Trophoblast cell (in vitro differentiated cells and primary cell): ENCODE data around the gene GALNT9.

Source experiments
- DNase-seq, 2 donors: peaks; one replicate each; pipeline ENCODE4 v3.0.0-alpha.2; 2016
- H2AFZ ChIP-seq: 2 replicates; pipeline ENCODE4 v1.6.1; 2013; ENCODE audit warnings: low read length, moderate library complexity, mild to moderate bottlenecking; ENCODE audit not compliant: insufficient read depth, poor library complexity
- H2AK5ac ChIP-seq: 2 replicates; pipeline ENCODE4 v1.6.1; 2013; ENCODE audit warnings: mild to moderate bottlenecking, low read length
- H2BK120ac ChIP-seq: 2 replicates; pipeline ENCODE4 v1.6.1; 2013; ENCODE audit warnings: low read length, mild to moderate bottlenecking, moderate library complexity; ENCODE audit not compliant: insufficient read depth, poor library complexity
- H2BK12ac ChIP-seq: 2 replicates; pipeline ENCODE4 v1.6.1; 2013; ENCODE audit warnings: mild to moderate bottlenecking, low read length, moderate library complexity
- H2BK5ac ChIP-seq: 2 replicates; pipeline ENCODE4 v1.6.1; 2013; ENCODE audit warnings: low read length, low read depth, moderate library complexity, mild to moderate bottlenecking; ENCODE audit not compliant: poor library complexity
- H3K14ac ChIP-seq: 2 replicates; pipeline ENCODE4 v1.6.1; 2013; ENCODE audit warnings: mild to moderate bottlenecking, low read length
- H3K18ac ChIP-seq: 2 replicates; pipeline ENCODE4 v1.6.1; 2013; ENCODE audit warnings: mild to moderate bottlenecking, low read length
- H3K23ac ChIP-seq: 2 replicates; pipeline ENCODE4 v1.6.1; 2013; ENCODE audit warnings: low read length
- H3K27ac ChIP-seq: 2 replicates; pipeline ENCODE4 v1.5.1; 2013; ENCODE audit warnings: low read depth, mild to moderate bottlenecking, inconsistent platforms, low read length, moderate library complexity
- H3K27me3 ChIP-seq: 2 replicates; pipeline ENCODE4 v1.6.1; 2013; ENCODE audit warnings: inconsistent platforms, mild to moderate bottlenecking, low read length, moderate library complexity; ENCODE audit not compliant: insufficient read depth
- H3K36me3 ChIP-seq, 2 experiments: 1 replicate in 1 of 2; 2 replicates in 1 of 2; pipeline ENCODE4 v1.6.1; 2013; ENCODE audit warnings: low read length in 2 of 2, mild to moderate bottlenecking in 2 of 2, moderate library complexity in 1 of 2; ENCODE audit not compliant: insufficient read depth in 2 of 2, control insufficient read depth in 1 of 2
- H3K4ac ChIP-seq: 2 replicates; pipeline ENCODE4 v1.6.1; 2013; ENCODE audit warnings: low read depth, mild to moderate bottlenecking, low read length, moderate library complexity
- H3K4me1 ChIP-seq, 2 experiments: 1 replicate in 1 of 2; 2 replicates in 1 of 2; pipeline ENCODE4 v1.6.1; 2013; ENCODE audit warnings: low read length in 2 of 2, mild to moderate bottlenecking in 2 of 2, moderate library complexity in 1 of 2; ENCODE audit not compliant: insufficient read depth in 2 of 2, control insufficient read depth in 1 of 2
- H3K4me2 ChIP-seq: 2 replicates; pipeline ENCODE4 v1.6.1; 2013; ENCODE audit warnings: inconsistent platforms, mild to moderate bottlenecking, low read length, moderate library complexity
- H3K4me3 ChIP-seq: 2 replicates; pipeline ENCODE4 v1.5.1; 2013; ENCODE audit warnings: mild to moderate bottlenecking, low read depth, low read length, inconsistent platforms
- H3K79me1 ChIP-seq: one replicate; pipeline ENCODE4 v1.6.1; 2013; ENCODE audit warnings: low read length
- H3K79me2 ChIP-seq: 2 replicates; pipeline ENCODE4 v1.6.1; 2013; ENCODE audit warnings: low read length, mild to moderate bottlenecking; ENCODE audit not compliant: control insufficient read depth, insufficient read depth, poor library complexity
- H3K9ac ChIP-seq: 2 replicates; pipeline ENCODE4 v1.6.1; 2013; ENCODE audit warnings: mild to moderate bottlenecking, low read length
- H3K9me3 ChIP-seq: 2 replicates; pipeline ENCODE4 v1.6.1; 2013; ENCODE audit warnings: low read depth, mild to moderate bottlenecking, control low read depth, inconsistent platforms, low read length; ENCODE audit not compliant: insufficient read depth
- H4K12ac ChIP-seq: 2 replicates; pipeline ENCODE4 v1.6.1; 2013; ENCODE audit warnings: low read depth, mild to moderate bottlenecking, low read length, moderate library complexity
- H4K8ac ChIP-seq: 2 replicates; pipeline ENCODE4 v1.6.1; 2013; ENCODE audit warnings: low read depth, mild to moderate bottlenecking, low read length, moderate library complexity
- H4K91ac ChIP-seq: one replicate; pipeline ENCODE4 v1.6.1; 2013; ENCODE audit warnings: low read depth, mild to moderate bottlenecking, low read length, moderate library complexity
- WGBS: extraction: QIAGEN DNeasy Blood & Tissue Kit; methylation state at CpG from one replicate; pipeline ENCODE4 v1.1.7; 2013; ENCODE audit warnings: missing lambda C conversion rate; ENCODE audit not compliant: insufficient read length, insufficient coverage; ENCODE audit errors: extremely low coverage; 5-methylcytosine and 5-hydroxymethylcytosine counted together

Gene GALNT9

GRCh38 chr12:132323171-132324010 lies 6.0 kb downstream of the GALNT9 start:
- no peak overlapping the region for H2AFZ ChIP-seq
- peaks cover 4% of the 10 kb centered on the region for H3K9me3 ChIP-seq
- H3K23ac ChIP-seq, result no peak overlapping the region
- peaks cover 11% of the 10 kb centered on the region for H3K27me3 ChIP-seq
- H4K12ac ChIP-seq, result no peak overlapping the region
- no peak overlapping the region for H3K9ac ChIP-seq
- H3K79me1 ChIP-seq, result no peaks in the 10 kb centered on the region
- H4K8ac ChIP-seq, result no peak overlapping the region
- no CpG with 5 or more reads among the region's 44 CpGs for WGBS
- no peak overlapping the region for H3K27ac ChIP-seq
- H2AK5ac ChIP-seq, result no peak overlapping the region
- H2BK120ac ChIP-seq, result no peak overlapping the region
- H3K4me1 ChIP-seq, result no peaks in the 10 kb centered on the region
- H3K36me3 ChIP-seq, result no peaks in the 10 kb centered on the region
- no peak overlapping the region for H3K4me2 ChIP-seq
- H3K4ac ChIP-seq, result no peak overlapping the region
- no peak overlapping the region for H2BK12ac ChIP-seq
- DNase-seq, result no peak
- no peaks in the 10 kb centered on the region for H3K79me2 ChIP-seq
- no peak overlapping the region for H3K18ac ChIP-seq
- no peak overlapping the region for H3K4me3 ChIP-seq
- H3K14ac ChIP-seq, result no peak overlapping the region
- no peak overlapping the region for H4K91ac ChIP-seq
- H2BK5ac ChIP-seq, result no peak overlapping the region

DNA sequence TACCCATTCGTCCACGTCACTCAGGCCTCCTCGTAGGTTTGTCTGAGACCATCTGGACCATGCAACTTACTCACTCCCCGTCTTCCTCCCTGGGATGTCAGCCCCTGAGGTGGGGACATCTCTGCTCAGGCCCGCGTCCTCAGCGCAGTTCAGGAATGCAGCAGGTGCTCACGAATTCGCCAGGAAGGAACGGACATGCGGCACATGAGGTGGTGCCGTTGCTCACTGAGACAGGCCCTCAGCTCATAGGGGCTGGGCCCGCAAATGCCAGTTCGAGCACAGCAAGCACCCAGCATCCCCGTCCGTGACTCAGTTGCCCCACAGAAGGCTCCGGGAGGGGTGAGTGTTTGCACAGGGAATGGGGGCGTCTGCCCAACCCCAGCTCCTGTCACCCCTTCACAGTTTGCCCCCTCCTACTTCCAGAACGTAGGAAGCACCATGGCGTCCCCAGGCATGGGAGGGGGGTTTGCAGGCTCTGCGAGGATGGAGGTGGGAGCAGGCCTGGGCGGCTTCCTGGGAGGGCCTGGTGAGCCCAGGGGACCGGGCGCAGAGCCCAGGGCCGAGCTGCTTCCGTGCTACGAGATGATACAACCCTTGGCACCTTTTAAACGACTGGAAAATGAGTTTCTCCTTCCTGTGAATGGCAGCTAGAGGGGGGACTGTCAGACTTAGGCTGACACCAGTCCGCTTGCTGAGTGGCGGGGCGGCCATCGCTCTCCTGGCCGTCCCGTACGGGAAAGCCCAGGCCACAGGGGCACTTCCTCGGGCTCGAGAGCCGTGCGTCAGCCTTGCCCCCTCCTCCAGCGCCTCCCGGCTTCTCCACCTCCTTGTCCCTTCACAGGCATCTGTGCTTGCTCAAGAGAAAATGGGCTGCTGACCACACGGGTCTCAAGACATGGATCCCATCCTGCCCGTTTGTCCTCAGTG lies 6.9 kb downstream of the GALNT9 start:
- Histone ChIP-seq H3K4me1 (no peaks in the 10 kb centered on the region), H3K9ac (no peak overlapping the region), H4K8ac (no peak overlapping the region), H3K18ac (no peak overlapping the region), H3K4me2 (no peak overlapping the region), H3K36me3 (no peaks in the 10 kb centered on the region), H4K12ac (no peak overlapping the region), H3K23ac (no peak overlapping the region), H3K9me3 (peaks cover 4% of the 10 kb centered on the region), H2AK5ac (no peak overlapping the region), H2BK120ac (no peak overlapping the region), H3K4me3 (no peak overlapping the region), H4K91ac (no peak overlapping the region), H3K14ac (no peak overlapping the region), H3K27me3 (peaks cover 2% of the 10 kb centered on the region), H2BK5ac (no peak overlapping the region), H3K27ac (no peak overlapping the region), H3K79me2 (no peaks in the 10 kb centered on the region), H2BK12ac (no peak overlapping the region), H3K4ac (no peak overlapping the region), H3K79me1 (no peaks in the 10 kb centered on the region), H2AFZ (no peak overlapping the region)
- DNase-seq, result no peak
- WGBS, result no CpG with 5 or more reads among the region's 43 CpGs

DNA sequence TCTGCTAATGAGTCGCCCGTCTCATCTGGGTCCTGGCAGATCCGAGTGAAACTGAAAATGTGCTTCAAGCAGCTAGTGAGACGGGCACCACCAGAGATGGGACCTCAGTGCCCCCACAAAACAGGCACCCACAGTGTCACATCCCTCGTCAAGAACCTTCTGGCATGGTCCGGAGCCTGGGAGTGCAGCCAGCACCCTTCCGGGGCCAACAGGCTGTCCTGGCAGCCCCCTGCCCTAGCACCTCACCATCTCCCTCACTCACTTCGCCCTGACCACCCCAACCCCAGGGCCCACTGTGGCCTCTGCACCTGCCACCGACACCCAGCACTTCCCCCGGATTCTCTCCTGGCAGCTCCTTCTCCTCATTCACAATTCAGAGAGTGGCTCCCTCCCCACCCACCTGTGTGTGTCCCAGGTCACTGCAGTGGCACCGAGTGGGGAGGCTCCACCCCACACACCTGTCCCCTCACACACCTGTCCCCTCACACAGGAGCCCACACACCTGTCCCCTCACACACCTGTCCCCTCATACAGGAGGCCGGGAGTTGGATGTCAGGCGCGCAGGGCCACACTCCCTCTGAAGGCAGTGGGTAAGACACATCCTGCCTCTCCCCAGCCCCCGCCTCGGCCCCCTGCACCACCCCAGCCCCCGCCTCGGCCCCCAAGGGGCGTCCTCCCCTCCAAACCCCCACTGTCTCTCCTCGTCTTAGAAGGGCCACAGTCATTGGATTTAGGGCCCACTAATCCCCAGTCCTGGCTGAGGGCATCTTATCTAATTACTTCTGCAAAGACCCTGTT lies 7.9 kb downstream of the GALNT9 start:
- no peak overlapping the region for H2BK120ac ChIP-seq
- no peak overlapping the region for H3K14ac ChIP-seq
- H3K4me3 ChIP-seq, result no peak overlapping the region
- no CpG with 5 or more reads among the region's 20 CpGs for WGBS
- H4K12ac ChIP-seq, result no peak overlapping the region
- H2BK5ac ChIP-seq, result no peak overlapping the region
- H2AK5ac ChIP-seq, result no peak overlapping the region
- DNase-seq, result no peak
- no peak overlapping the region for H3K4ac ChIP-seq
- H3K27ac ChIP-seq, result no peak overlapping the region
- peaks cover 4% of the 10 kb centered on the region for H3K9me3 ChIP-seq
- H4K8ac ChIP-seq, result no peak overlapping the region
- no peak overlapping the region for H3K23ac ChIP-seq
- H3K79me1 ChIP-seq, result no peaks in the 10 kb centered on the region
- no peak overlapping the region for H3K18ac ChIP-seq
- no peak overlapping the region for H3K9ac ChIP-seq
- no peak overlapping the region for H3K4me2 ChIP-seq
- no peak overlapping the region for H4K91ac ChIP-seq
- no peaks in the 10 kb centered on the region for H3K79me2 ChIP-seq
- no peaks in the 10 kb centered on the region for H3K27me3 ChIP-seq
- no peak overlapping the region for H2AFZ ChIP-seq
- no peak overlapping the region for H2BK12ac ChIP-seq
- H3K36me3 ChIP-seq, result no peaks in the 10 kb centered on the region
- no peaks in the 10 kb centered on the region for H3K4me1 ChIP-seq

DNA sequence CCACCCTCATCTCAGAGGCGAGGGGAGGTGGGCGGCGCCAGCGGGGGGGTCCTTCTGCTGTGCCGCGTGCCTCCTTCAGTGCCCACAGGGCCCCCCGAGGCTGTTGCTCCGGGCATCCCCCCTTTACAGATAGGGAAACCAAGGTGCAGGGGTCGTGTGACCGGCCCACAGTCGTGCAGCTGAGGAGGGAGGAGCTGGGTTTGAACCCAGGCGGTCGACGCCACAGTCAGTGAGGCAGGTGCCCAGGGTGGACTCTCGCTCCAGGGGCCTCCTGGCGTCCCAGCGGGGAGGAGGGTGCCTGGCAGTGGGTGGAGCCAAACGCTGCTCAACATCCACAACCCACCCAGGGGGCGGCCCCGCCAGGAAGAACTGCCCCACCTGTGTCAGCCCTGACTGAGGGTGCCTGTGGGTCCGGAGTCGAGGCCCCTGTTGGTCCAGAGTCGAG lies 8.6 kb downstream of the GALNT9 start:
- Histone ChIP-seq H4K8ac (no peak overlapping the region), H3K79me1 (no peaks in the 10 kb centered on the region), H3K4me3 (no peak overlapping the region), H2BK12ac (no peak overlapping the region), H3K4ac (no peak overlapping the region), H4K91ac (no peak overlapping the region), H4K12ac (no peak overlapping the region), H3K79me2 (no peaks in the 10 kb centered on the region), H3K18ac (no peak overlapping the region), H3K9ac (no peak overlapping the region), H2AK5ac (no peak overlapping the region), H2AFZ (no peak overlapping the region), H3K4me1 (no peaks in the 10 kb centered on the region), H3K27me3 (no peaks in the 10 kb centered on the region), H2BK5ac (no peak overlapping the region), H3K27ac (no peak overlapping the region), H3K23ac (no peak overlapping the region), H3K4me2 (no peak overlapping the region), H2BK120ac (no peak overlapping the region), H3K9me3 (peaks cover 6% of the 10 kb centered on the region), H3K36me3 (no peaks in the 10 kb centered on the region), H3K14ac (no peak overlapping the region)
- no CpG with 5 or more reads among the region's 23 CpGs for WGBS
- DNase-seq, result no peak
